ENCODE measurements around the gene PCNX3.

Gene PCNX3

GRCh38 chr11:65574811-65575567 is 40.6 kb upstream of the PCNX3 start:
- Histone ChIP-seq H3K4me3 (ENCODE audit: low read depth, low read length) (peak overlapping the region; percentile 56), H3K36me3 (ENCODE audit: control insufficient read depth, insufficient read depth, low read length) (0 out of 2 replicates have a peak, but pooled peaks cover 2% of the 10 kb centered on the region), H3K27ac (ENCODE audit: low read depth, low read length) (no peak overlapping the region), H3K27me3 (ENCODE audit: control insufficient read depth, insufficient read depth, low read length) (peaks cover 43% of the 10 kb centered on the region), H3K4me1 (ENCODE audit: control insufficient read depth, insufficient read depth, low read length) (peaks cover 16% of the 10 kb centered on the region), H3K9ac (ENCODE audit: low read depth, low read length) (no peak overlapping the region), H3K9me3 (ENCODE audit: control insufficient read depth, insufficient read depth, low read length) (no peaks in the 10 kb centered on the region)

- Histone ChIP-seq H3K4me3 (ENCODE audit: low read depth, low read length) (peak within 1 kb of the TSS; percentile 56), H3K4me1 (ENCODE audit: control insufficient read depth, insufficient read depth, low read length) (peaks cover 16% of the 10 kb centered on the region), H3K27me3 (ENCODE audit: control insufficient read depth, insufficient read depth, low read length) (peaks cover 43% of the 10 kb centered on the region), H3K27ac (ENCODE audit: low read depth, low read length) (no peak within 1 kb of the TSS), H3K9me3 (ENCODE audit: control insufficient read depth, insufficient read depth, low read length) (no peaks in the 10 kb centered on the region), H3K9ac (ENCODE audit: low read depth, low read length) (no peak within 1 kb of the TSS), H3K36me3 (ENCODE audit: control insufficient read depth, insufficient read depth, low read length) (0 out of 2 replicates have a peak, but pooled peaks cover 2% of the 10 kb centered on the region)
Observed at GRCh38 chr11:65575568-65576231, 39.9 kb upstream of the PCNX3 start, which contains the start of gene EHBP1L1. TSS of gene EHBP1L1 (plus strand) at chr11:65576053. CDS start at chr11:65576303, 250 bp downstream.

- Histone ChIP-seq H3K4me1 (ENCODE audit: control insufficient read depth, insufficient read depth, low read length) (peaks cover 12% of the 10 kb centered on the region), H3K9me3 (ENCODE audit: control insufficient read depth, insufficient read depth, low read length) (no peaks in the 10 kb centered on the region), H3K36me3 (ENCODE audit: control insufficient read depth, insufficient read depth, low read length) (0 out of 2 replicates have a peak, but pooled peaks cover 2% of the 10 kb centered on the region), H3K9ac (ENCODE audit: low read depth, low read length) (no peak overlapping the region), H3K4me3 (ENCODE audit: low read depth, low read length) (peak overlapping the region; percentile 48; the same call in 1 of the 2 replicates), H3K27me3 (ENCODE audit: control insufficient read depth, insufficient read depth, low read length) (peaks cover 43% of the 10 kb centered on the region), H3K27ac (ENCODE audit: low read depth, low read length) (no peak overlapping the region)
Observed at GRCh38 chr11:65576232-65576866, 39.2 kb upstream of the PCNX3 start.

- H3K27ac ChIP-seq (ENCODE audit: low read depth, low read length), result no peak overlapping the region
- no peaks in the 10 kb centered on the region for H3K9me3 ChIP-seq (ENCODE audit: control insufficient read depth, insufficient read depth, low read length)
- H3K9ac ChIP-seq (ENCODE audit: low read depth, low read length), result no peak overlapping the region
- peaks cover 9% of the 10 kb centered on the region for H3K4me1 ChIP-seq (ENCODE audit: control insufficient read depth, insufficient read depth, low read length)
- 0 out of 2 replicates have a peak, but pooled peaks cover 2% of the 10 kb centered on the region for H3K36me3 ChIP-seq (ENCODE audit: control insufficient read depth, insufficient read depth, low read length)
- no peak overlapping the region for H3K4me3 ChIP-seq (ENCODE audit: low read depth, low read length)
- peaks cover 43% of the 10 kb centered on the region for H3K27me3 ChIP-seq (ENCODE audit: control insufficient read depth, insufficient read depth, low read length)
Observed at GRCh38 chr11:65576867-65577755, 38.5 kb upstream of the PCNX3 start.

- Histone ChIP-seq H3K9ac (ENCODE audit: low read depth, low read length) (no peak overlapping the region), H3K4me3 (ENCODE audit: low read depth, low read length) (no peak overlapping the region), H3K36me3 (ENCODE audit: control insufficient read depth, insufficient read depth, low read length) (0 out of 2 replicates have a peak, but pooled peaks cover 2% of the 10 kb centered on the region), H3K27me3 (ENCODE audit: control insufficient read depth, insufficient read depth, low read length) (peaks cover 49% of the 10 kb centered on the region), H3K27ac (ENCODE audit: low read depth, low read length) (no peak overlapping the region), H3K4me1 (ENCODE audit: control insufficient read depth, insufficient read depth, low read length) (peaks cover 9% of the 10 kb centered on the region), H3K9me3 (ENCODE audit: control insufficient read depth, insufficient read depth, low read length) (no peaks in the 10 kb centered on the region)
Observed at GRCh38 chr11:65577756-65578109, 37.8 kb upstream of the PCNX3 start.

GRCh38 chr11:65578134-65578533 is 37.4 kb upstream of the PCNX3 start:
- no peak overlapping the region for H3K9ac ChIP-seq (ENCODE audit: low read depth, low read length)
- no peak overlapping the region for H3K4me3 ChIP-seq (ENCODE audit: low read depth, low read length)
- no peaks in the 10 kb centered on the region for H3K9me3 ChIP-seq (ENCODE audit: control insufficient read depth, insufficient read depth, low read length)
- peaks cover 9% of the 10 kb centered on the region for H3K4me1 ChIP-seq (ENCODE audit: control insufficient read depth, insufficient read depth, low read length)
- no peak overlapping the region for H3K27ac ChIP-seq (ENCODE audit: low read depth, low read length)
- peaks cover 53% of the 10 kb centered on the region for H3K27me3 ChIP-seq (ENCODE audit: control insufficient read depth, insufficient read depth, low read length)
- H3K36me3 ChIP-seq (ENCODE audit: control insufficient read depth, insufficient read depth, low read length), result 0 out of 2 replicates have a peak, but pooled peaks cover 2% of the 10 kb centered on the region

GRCh38 chr11:65578667-65579066 is 36.9 kb upstream of the PCNX3 start:
- H3K9me3 ChIP-seq (ENCODE audit: control insufficient read depth, insufficient read depth, low read length), result no peaks in the 10 kb centered on the region
- H3K4me1 ChIP-seq (ENCODE audit: control insufficient read depth, insufficient read depth, low read length), result peaks cover 9% of the 10 kb centered on the region
- H3K9ac ChIP-seq (ENCODE audit: low read depth, low read length), result no peak overlapping the region
- H3K27me3 ChIP-seq (ENCODE audit: control insufficient read depth, insufficient read depth, low read length), result peaks cover 58% of the 10 kb centered on the region
- H3K27ac ChIP-seq (ENCODE audit: low read depth, low read length), result no peak overlapping the region
- H3K36me3 ChIP-seq (ENCODE audit: control insufficient read depth, insufficient read depth, low read length), result 0 out of 2 replicates have a peak, but pooled peaks cover under 1% of the 10 kb centered on the region
- no peak overlapping the region for H3K4me3 ChIP-seq (ENCODE audit: low read depth, low read length)

- no peaks in the 10 kb centered on the region for H3K9me3 ChIP-seq (ENCODE audit: control insufficient read depth, insufficient read depth, low read length)
- no peaks in the 10 kb centered on the region for H3K36me3 ChIP-seq (ENCODE audit: control insufficient read depth, insufficient read depth, low read length)
- peaks cover 7% of the 10 kb centered on the region for H3K4me1 ChIP-seq (ENCODE audit: control insufficient read depth, insufficient read depth, low read length)
- no peak overlapping the region for H3K4me3 ChIP-seq (ENCODE audit: low read depth, low read length)
- H3K27ac ChIP-seq (ENCODE audit: low read depth, low read length), result no peak overlapping the region
- H3K27me3 ChIP-seq (ENCODE audit: control insufficient read depth, insufficient read depth, low read length), result peaks cover 64% of the 10 kb centered on the region
- no peak overlapping the region for H3K9ac ChIP-seq (ENCODE audit: low read depth, low read length)
Observed at GRCh38 chr11:65579291-65579690, 36.3 kb upstream of the PCNX3 start.

- H3K4me3 ChIP-seq (ENCODE audit: low read depth, low read length), result no peak overlapping the region
- H3K9me3 ChIP-seq (ENCODE audit: control insufficient read depth, insufficient read depth, low read length), result no peaks in the 10 kb centered on the region
- H3K27me3 ChIP-seq (ENCODE audit: control insufficient read depth, insufficient read depth, low read length), result peaks cover 67% of the 10 kb centered on the region
- H3K4me1 ChIP-seq (ENCODE audit: control insufficient read depth, insufficient read depth, low read length), result 0 out of 2 replicates have a peak, but pooled peaks cover 3% of the 10 kb centered on the region
- H3K9ac ChIP-seq (ENCODE audit: low read depth, low read length), result no peak overlapping the region
- H3K36me3 ChIP-seq (ENCODE audit: control insufficient read depth, insufficient read depth, low read length), result no peaks in the 10 kb centered on the region
- no peak overlapping the region for H3K27ac ChIP-seq (ENCODE audit: low read depth, low read length)
Observed at GRCh38 chr11:65580031-65580692, 35.4 kb upstream of the PCNX3 start.

GRCh38 chr11:65580756-65581155 is 34.8 kb upstream of the PCNX3 start:
- Histone ChIP-seq H3K4me1 (ENCODE audit: control insufficient read depth, insufficient read depth, low read length) (no peaks in the 10 kb centered on the region), H3K4me3 (ENCODE audit: low read depth, low read length) (no peak overlapping the region), H3K36me3 (ENCODE audit: control insufficient read depth, insufficient read depth, low read length) (no peaks in the 10 kb centered on the region)

More at GRCh38 chr11:65580756-65581155, 34.8 kb upstream of the PCNX3 start:
- H3K9ac ChIP-seq (ENCODE audit: low read depth, low read length), result no peak overlapping the region
- H3K27ac ChIP-seq (ENCODE audit: low read depth, low read length), result no peak overlapping the region
- peaks cover 67% of the 10 kb centered on the region for H3K27me3 ChIP-seq (ENCODE audit: control insufficient read depth, insufficient read depth, low read length)
- H3K9me3 ChIP-seq (ENCODE audit: control insufficient read depth, insufficient read depth, low read length), result no peaks in the 10 kb centered on the region
